Sigmoid colon (tissue), 7 donors: ENCODE results near the gene PGBD5. TPM values are rescaled to one million over a fixed set of nuclear protein-coding genes. Genes with fewer than 3 reads are reported as not detected.

Experiments used
- DNase-seq: peaks from one replicate; pipeline ENCODE4 v3.0.0-alpha.2; 2019
- H3K27ac ChIP-seq, 4 donors: fragments of 200-600 bp; sonication (generic); one replicate each; pipeline ENCODE4 v1.5.1; 2016 to 2019; ENCODE audit warnings: mild to moderate bottlenecking in 1 of 4
- H3K27me3 ChIP-seq, 3 donors: fragments of 200-600 bp; sonication (generic); one replicate each; pipeline ENCODE4 v1.5.1; 2019; ENCODE audit warnings: mild to moderate bottlenecking in 1 of 3
- H3K36me3 ChIP-seq, 4 donors: fragments of 200-600 bp; sonication (generic); one replicate each; pipeline ENCODE4 v1.5.1; 2016 to 2019
- H3K4me1 ChIP-seq, 4 donors: fragments of 200-600 bp; sonication (generic); one replicate each; pipeline ENCODE4 v1.5.1; 2017 to 2019
- H3K4me3 ChIP-seq, 4 donors: fragments of 200-600 bp; sonication (generic); one replicate each; pipeline ENCODE4 v1.5.1; 2017 to 2019; ENCODE audit warnings: mild to moderate bottlenecking in 2 of 4, moderate library complexity in 1 of 4
- H3K9me3 ChIP-seq, 4 donors: fragments of 200-600 bp in 3 of 4; sonication (generic) in 3 of 4; one replicate each; pipeline versions ENCODE4 v1.5.1 to v1.6.1; 2013 to 2019
- EP300 ChIP-seq, 4 donors: sonication (generic); formaldehyde crosslinking; IDR thresholded peaks; one replicate each; pipeline ENCODE4 v1.6.1; 2017; ENCODE audit warnings: antibody characterized with exemption in 4 of 4
- POLR2A ChIP-seq, 2 donors: fragments of 450-650 bp; IDR thresholded peaks; one replicate each; pipeline ENCODE4 v1.6.1; 2016; ENCODE audit warnings: antibody characterized with exemption in 2 of 2, mild to moderate bottlenecking in 2 of 2, moderate library complexity in 2 of 2
- POLR2AphosphoS5 ChIP-seq, 4 donors: sonication (generic); formaldehyde crosslinking; IDR thresholded peaks; one replicate each; pipeline ENCODE4 v1.6.1; 2017; ENCODE audit warnings: antibody characterized with exemption in 4 of 4
- WGBS, 2 donors: extraction: QIAGEN DNeasy Blood & Tissue Kit; methylation state at CpG; one replicate each; pipeline ENCODE4 v1.1.7; 2013; 5-methylcytosine and 5-hydroxymethylcytosine counted together
- intact Hi-C: fragments of 100-400 bp; cut with DNase I; formaldehyde crosslinking; loops from one replicate; pipeline ENCODE4 v1.15.1; 2023
- polyA plus RNA-seq, 3 donors: library from polyadenylated mRNA; stranded (reverse); fragments of 200-250 nt; gene quantifications; one replicate each; pipeline ENCODE4 v1.2.3, GENCODE V29; 2013
- total RNA-seq, 4 donors: library from RNA; depleted of rRNA; stranded (reverse); fragments of >200 nt; gene quantifications; one replicate each; pipeline ENCODE4 v1.1.0, GENCODE V29; 2016
- TF ChIP-seq, protein P1 (sequence below), 4 experiments: fragments of 450-650 bp in 3 of 4; fragments of 200-600 bp in 1 of 4; IDR thresholded peaks; one replicate each; pipeline ENCODE4 v1.5.1; 2016 to 2019; ENCODE audit warnings: antibody characterized with exemption in 4 of 4, mild to moderate bottlenecking in 3 of 4, moderate library complexity in 2 of 4
- donor health status: healthy with polysubstance abuse.
- donor health status: Bipolar disorder and iron deficiency.
- donor health status: healthy.

The PGBD5 gene
- total and polyA plus RNA-seq, 7 donors = under 0.01 to 1.9 (median 1.1) TPM

DNA sequence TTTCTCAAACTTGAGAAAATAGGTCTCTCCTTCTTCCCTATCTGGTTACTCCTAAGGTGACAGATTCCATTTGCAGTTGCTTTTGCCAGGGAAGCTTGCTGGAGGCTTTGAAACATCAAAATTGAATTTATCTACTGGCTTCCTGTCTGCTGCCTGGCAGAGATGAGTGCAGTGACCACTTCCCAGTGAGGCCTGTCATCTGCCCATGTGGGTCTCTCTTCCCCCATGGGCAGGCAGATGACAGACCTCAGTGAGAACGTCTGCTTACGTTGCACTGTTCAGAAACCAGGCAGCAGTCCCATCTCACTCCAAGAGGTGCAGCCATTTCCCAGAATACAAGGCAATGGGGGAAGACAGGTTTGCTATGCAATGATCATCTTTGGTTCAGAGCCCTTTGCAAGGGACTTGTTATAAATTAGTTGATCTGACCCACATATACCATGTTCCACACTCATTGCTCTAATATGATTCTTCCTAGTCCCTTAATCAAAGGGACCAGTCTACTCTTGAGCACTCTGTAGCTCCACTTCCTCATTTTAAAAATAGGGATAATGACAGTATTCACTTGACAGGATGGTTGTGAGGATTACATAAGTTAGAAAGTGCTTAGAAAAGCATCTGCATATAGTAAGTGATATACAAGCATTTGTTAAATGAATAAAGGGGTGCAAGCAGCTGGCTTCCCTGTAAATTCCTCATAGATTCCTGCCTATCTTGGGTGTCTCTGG, 10.6 kb downstream of the PGBD5 start:
- no peaks in the 10 kb centered on the region for H3K4me1 ChIP-seq

GRCh38 chr1:230414694-230415093, 11.4 kb downstream of the PGBD5 start:
- Histone ChIP-seq H3K9me3 (no peaks in the 10 kb centered on the region), H3K27ac (no peak overlapping the region), H3K4me3 (no peak overlapping the region), H3K4me1 (no peaks in the 10 kb centered on the region), H3K27me3 (peaks cover 0 to 26% (median 0%) of the 10 kb centered on the region in 3 donors), H3K36me3 (no peaks in the 10 kb centered on the region)
- 83 to 87% methylated on average over 4 of the region's 4 CpGs for WGBS, 2 donors
- intact Hi-C loops = no loop called here
- TF ChIP-seq POLR2AphosphoS5 (IDR thresholded peaks at IDR 0.05) = no peak
- TF ChIP-seq EP300 (IDR thresholded peaks at IDR 0.05) = no peak
- TF ChIP-seq, protein P1, sequence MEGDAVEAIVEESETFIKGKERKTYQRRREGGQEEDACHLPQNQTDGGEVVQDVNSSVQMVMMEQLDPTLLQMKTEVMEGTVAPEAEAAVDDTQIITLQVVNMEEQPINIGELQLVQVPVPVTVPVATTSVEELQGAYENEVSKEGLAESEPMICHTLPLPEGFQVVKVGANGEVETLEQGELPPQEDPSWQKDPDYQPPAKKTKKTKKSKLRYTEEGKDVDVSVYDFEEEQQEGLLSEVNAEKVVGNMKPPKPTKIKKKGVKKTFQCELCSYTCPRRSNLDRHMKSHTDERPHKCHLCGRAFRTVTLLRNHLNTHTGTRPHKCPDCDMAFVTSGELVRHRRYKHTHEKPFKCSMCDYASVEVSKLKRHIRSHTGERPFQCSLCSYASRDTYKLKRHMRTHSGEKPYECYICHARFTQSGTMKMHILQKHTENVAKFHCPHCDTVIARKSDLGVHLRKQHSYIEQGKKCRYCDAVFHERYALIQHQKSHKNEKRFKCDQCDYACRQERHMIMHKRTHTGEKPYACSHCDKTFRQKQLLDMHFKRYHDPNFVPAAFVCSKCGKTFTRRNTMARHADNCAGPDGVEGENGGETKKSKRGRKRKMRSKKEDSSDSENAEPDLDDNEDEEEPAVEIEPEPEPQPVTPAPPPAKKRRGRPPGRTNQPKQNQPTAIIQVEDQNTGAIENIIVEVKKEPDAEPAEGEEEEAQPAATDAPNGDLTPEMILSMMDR (IDR thresholded peaks at IDR 0.05) = no peak
- no peak for TF ChIP-seq POLR2A (IDR thresholded peaks at IDR 0.05)
- no peak for DNase-seq

More for the DNA sequence above, 10.6 kb downstream of the PGBD5 start:
- Histone ChIP-seq H3K36me3 (no peaks in the 10 kb centered on the region), H3K4me3 (no peak overlapping the region), H3K27ac (no peak overlapping the region), H3K9me3 (no peaks in the 10 kb centered on the region), H3K27me3 (peaks cover 0 to 35% (median 0%) of the 10 kb centered on the region in 3 donors)
- WGBS, 2 donors = 80 to 86% methylated on average over 2 of the region's 2 CpGs
- TF ChIP-seq, protein P1 (IDR thresholded peaks at IDR 0.05) = no peak
- TF ChIP-seq EP300 (IDR thresholded peaks at IDR 0.05) (no peak), POLR2AphosphoS5 (IDR thresholded peaks at IDR 0.05) (no peak), POLR2A (IDR thresholded peaks at IDR 0.05) (no peak)
- intact Hi-C loops = no loop called here
- DNase-seq = no peak

DNA sequence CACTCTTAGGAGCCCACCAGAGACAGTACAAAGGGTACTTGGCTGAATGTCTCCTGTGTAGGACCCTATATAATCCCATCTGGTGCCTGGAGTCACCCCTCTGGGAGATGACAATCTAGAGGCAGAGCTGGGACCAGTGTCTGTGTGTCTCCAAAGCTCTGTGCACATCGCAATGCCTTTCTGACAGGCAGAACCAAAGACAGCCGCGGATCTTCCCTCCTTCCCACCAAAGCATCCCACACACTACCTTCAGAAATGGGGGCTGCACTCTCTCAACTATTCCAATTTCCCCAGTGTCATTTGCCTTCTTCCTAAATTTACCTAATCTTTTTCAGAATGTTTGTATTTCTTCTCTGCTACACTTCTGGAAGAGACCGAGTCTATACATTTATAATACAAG, 12.0 kb downstream of the PGBD5 start:
- TF ChIP-seq, protein P1 (IDR thresholded peaks at IDR 0.05) = no peak
- TF ChIP-seq EP300 (IDR thresholded peaks at IDR 0.05) = no peak
- no peak for TF ChIP-seq POLR2AphosphoS5 (IDR thresholded peaks at IDR 0.05)
- TF ChIP-seq POLR2A (IDR thresholded peaks at IDR 0.05) = no peak
- Histone ChIP-seq H3K36me3 (no peaks in the 10 kb centered on the region), H3K4me3 (no peak overlapping the region), H3K27me3 (peaks cover 0 to 20% (median 0%) of the 10 kb centered on the region in 3 donors), H3K4me1 (no peaks in the 10 kb centered on the region), H3K27ac (no peak overlapping the region), H3K9me3 (no peaks in the 10 kb centered on the region)
- WGBS, 2 donors = 94 to 96% methylated on average over 4 of the region's 4 CpGs
- intact Hi-C loops = no loop called here
- no peak for DNase-seq

- Histone ChIP-seq H3K9me3 (no peaks in the 10 kb centered on the region), H3K4me1 (no peaks in the 10 kb centered on the region), H3K4me3 (no peak overlapping the region), H3K27ac (no peak overlapping the region), H3K36me3 (no peaks in the 10 kb centered on the region), H3K27me3 (peaks cover 0 to 10% (median 0%) of the 10 kb centered on the region in 3 donors)
- intact Hi-C loops = no loop called here
- no peak for DNase-seq
- TF ChIP-seq POLR2AphosphoS5 (IDR thresholded peaks at IDR 0.05) = no peak
- no peak for TF ChIP-seq EP300 (IDR thresholded peaks at IDR 0.05)
- TF ChIP-seq, protein P1 (IDR thresholded peaks at IDR 0.05) = no peak
- TF ChIP-seq POLR2A (IDR thresholded peaks at IDR 0.05) = no peak
- 88 to 95% methylated on average over 6 of the region's 6 CpGs for WGBS, 2 donors
Observed at GRCh38 chr1:230413061-230413460, 13.1 kb downstream of the PGBD5 start.
